Upper lobe of left lung (tissue), 6 donors: Measurements from ENCODE around the gene CTU2. TPM values are rescaled to one million over a fixed set of nuclear protein-coding genes. Genes with fewer than 3 reads are reported as not detected.

Experiments
- ATAC-seq, 2 donors: fragments of 200-7000 bp; cut with Tn5 transposase; one replicate each; pipeline ENCODE4 v1.9.1; 2022; ENCODE audit warnings: mild to moderate bottlenecking in 2 of 2, moderate library complexity in 2 of 2; ENCODE audit not compliant: low FRiP score in 2 of 2
- DNase-seq, 2 donors: peaks; one replicate each; pipeline ENCODE4 v3.0.0-alpha.2; 2019 to 2020
- H3K27ac ChIP-seq, 4 donors: fragments of 200-600 bp; sonication (generic); one replicate each; pipeline ENCODE4 v1.5.1; 2016 to 2019
- H3K27me3 ChIP-seq, 4 donors: fragments of 200-600 bp; sonication (generic); one replicate each; pipeline ENCODE4 v1.5.1; 2017 to 2019
- H3K36me3 ChIP-seq, 4 donors: fragments of 200-600 bp; sonication (generic); one replicate each; pipeline ENCODE4 v1.5.1; 2016 to 2019
- H3K4me1 ChIP-seq, 4 donors: fragments of 200-600 bp; sonication (generic); one replicate each; pipeline ENCODE4 v1.5.1; 2018 to 2019
- H3K4me3 ChIP-seq, 4 donors: fragments of 200-600 bp; sonication (generic); one replicate each; pipeline ENCODE4 v1.5.1; 2017 to 2019; ENCODE audit warnings: mild to moderate bottlenecking in 2 of 4, moderate library complexity in 1 of 4
- H3K9me3 ChIP-seq, 4 donors: fragments of 200-600 bp; sonication (generic); one replicate each; pipeline ENCODE4 v1.5.1; 2018 to 2019
- EP300 ChIP-seq, 4 donors: sonication (generic); formaldehyde crosslinking; IDR thresholded peaks; one replicate each; pipeline ENCODE4 v1.5.1; 2017; ENCODE audit warnings: antibody characterized with exemption in 4 of 4, control low read depth in 2 of 4
- POLR2A ChIP-seq, 4 donors: fragments of 450-650 bp; IDR thresholded peaks; one replicate each; pipeline ENCODE4 v1.5.1; 2016 to 2017; ENCODE audit warnings: antibody characterized with exemption in 4 of 4, mild to moderate bottlenecking in 2 of 4
- POLR2AphosphoS5 ChIP-seq, 2 donors: sonication (generic); formaldehyde crosslinking; IDR thresholded peaks; one replicate each; pipeline ENCODE4 v1.5.1; 2017; ENCODE audit warnings: antibody characterized with exemption in 2 of 2
- WGBS, 2 donors: methylation state at CpG; one replicate each; pipeline ENCODE4 v1.1.5; 2017 to 2018; 5-methylcytosine and 5-hydroxymethylcytosine counted together
- total RNA-seq, 6 donors: library from RNA; depleted of rRNA in 4 of 6; stranded (reverse); fragments of >200 nt in 4 of 6; gene quantifications; one replicate each; pipeline versions ENCODE4 v1.1.0 to v1.2.1, GENCODE V29; 2016 to 2021
- TF ChIP-seq, protein P1 (sequence below), 6 experiments: fragments of 450-650 bp in 4 of 6; fragments of 200-600 bp in 2 of 6; sonication (generic) in 2 of 6; IDR thresholded peaks; one replicate each; pipeline ENCODE4 v1.5.1; 2016 to 2019; ENCODE audit warnings: antibody characterized with exemption in 6 of 6
- donor health status: DM: no; HTN: no; CAD: no; lungs with moderate emphysema.
- donor health status: DM: no; HTN: yes; CAD: no; lungs with severe emphysema.

The CTU2 gene
- total RNA-seq, 6 donors from 2014 or later, result 9.4 to 31.4 (median 20.6) TPM

DNA sequence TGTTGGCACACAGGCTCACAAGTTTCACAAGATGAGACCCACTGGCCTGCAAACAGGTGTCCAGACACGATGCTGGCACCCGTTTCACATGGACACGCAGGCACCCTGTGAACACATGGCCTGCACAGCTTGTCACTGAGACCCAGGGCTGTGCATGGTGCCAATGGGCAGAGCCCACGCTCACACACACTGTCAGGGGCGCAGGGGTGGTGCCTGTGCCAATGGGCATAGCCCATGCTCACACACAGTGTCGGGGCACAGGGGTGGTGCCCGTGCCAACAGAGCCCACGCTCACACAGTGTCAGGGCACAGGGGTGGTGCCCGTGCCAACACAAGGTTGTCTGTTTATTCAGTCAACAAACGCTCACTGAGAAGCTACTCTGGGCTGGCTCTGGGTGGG is 29.3 kb downstream of the CTU2 start:
- no peak overlapping the region for H3K4me3 ChIP-seq
- no peak overlapping the region for H3K27ac ChIP-seq
- H3K27me3 ChIP-seq, result no peaks in the 10 kb centered on the region
- no peaks in the 10 kb centered on the region for H3K9me3 ChIP-seq
- no peak for ATAC-seq
- DNase-seq, result peak in 1 of 2 donors; percentile 54
- peaks cover 9 to 97% (median 75%) of the 10 kb centered on the region in 4 donors for H3K36me3 ChIP-seq
- peaks cover 0 to 8% (median 4%) of the 10 kb centered on the region in 4 donors for H3K4me1 ChIP-seq
- TF ChIP-seq, protein P1, sequence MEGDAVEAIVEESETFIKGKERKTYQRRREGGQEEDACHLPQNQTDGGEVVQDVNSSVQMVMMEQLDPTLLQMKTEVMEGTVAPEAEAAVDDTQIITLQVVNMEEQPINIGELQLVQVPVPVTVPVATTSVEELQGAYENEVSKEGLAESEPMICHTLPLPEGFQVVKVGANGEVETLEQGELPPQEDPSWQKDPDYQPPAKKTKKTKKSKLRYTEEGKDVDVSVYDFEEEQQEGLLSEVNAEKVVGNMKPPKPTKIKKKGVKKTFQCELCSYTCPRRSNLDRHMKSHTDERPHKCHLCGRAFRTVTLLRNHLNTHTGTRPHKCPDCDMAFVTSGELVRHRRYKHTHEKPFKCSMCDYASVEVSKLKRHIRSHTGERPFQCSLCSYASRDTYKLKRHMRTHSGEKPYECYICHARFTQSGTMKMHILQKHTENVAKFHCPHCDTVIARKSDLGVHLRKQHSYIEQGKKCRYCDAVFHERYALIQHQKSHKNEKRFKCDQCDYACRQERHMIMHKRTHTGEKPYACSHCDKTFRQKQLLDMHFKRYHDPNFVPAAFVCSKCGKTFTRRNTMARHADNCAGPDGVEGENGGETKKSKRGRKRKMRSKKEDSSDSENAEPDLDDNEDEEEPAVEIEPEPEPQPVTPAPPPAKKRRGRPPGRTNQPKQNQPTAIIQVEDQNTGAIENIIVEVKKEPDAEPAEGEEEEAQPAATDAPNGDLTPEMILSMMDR (IDR thresholded peaks at IDR 0.05), result no peak
- WGBS, 2 donors, result 89 to 93% methylated on average over 5 to 10 of the region's 10 CpGs

DNA sequence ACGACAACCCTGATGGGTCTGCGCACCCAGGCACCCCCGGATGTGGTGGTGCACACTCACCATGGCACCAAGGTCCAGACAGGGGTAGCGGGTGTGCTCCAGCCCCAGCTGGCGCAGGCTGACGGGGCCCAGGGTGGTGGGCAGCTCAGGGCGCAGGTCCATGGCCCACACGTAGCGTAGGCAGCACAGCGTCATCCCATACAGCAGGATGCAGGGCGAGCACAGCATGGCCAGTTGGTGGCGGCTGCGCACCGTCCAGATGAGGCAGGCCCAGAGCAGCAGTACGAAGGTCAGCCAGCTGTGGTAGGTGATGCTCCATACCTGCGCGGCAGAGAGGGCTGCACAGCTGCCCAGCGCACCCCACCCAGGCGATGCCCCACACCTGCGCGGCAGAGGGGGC is 29.8 kb downstream of the CTU2 start:
- DNase-seq (peak in 1 of 2 donors; percentile 74), ATAC-seq (no peak)
- 95 to 97% methylated on average over 4 to 21 of the region's 21 CpGs for WGBS, 2 donors
- Histone ChIP-seq H3K9me3 (no peaks in the 10 kb centered on the region), H3K4me3 (no peak overlapping the region), H3K27ac (no peak overlapping the region), H3K4me1 (peaks cover 0 to 8% (median 4%) of the 10 kb centered on the region in 4 donors), H3K27me3 (no peaks in the 10 kb centered on the region), H3K36me3 (peaks cover 5 to 97% (median 75%) of the 10 kb centered on the region in 4 donors)
- TF ChIP-seq POLR2AphosphoS5 (IDR thresholded peaks at IDR 0.05), result no peak
- no peak for TF ChIP-seq EP300 (IDR thresholded peaks at IDR 0.05)
- TF ChIP-seq POLR2A (IDR thresholded peaks at IDR 0.05), result no peak
- TF ChIP-seq, protein P1 (IDR thresholded peaks at IDR 0.05), result no peak

DNA sequence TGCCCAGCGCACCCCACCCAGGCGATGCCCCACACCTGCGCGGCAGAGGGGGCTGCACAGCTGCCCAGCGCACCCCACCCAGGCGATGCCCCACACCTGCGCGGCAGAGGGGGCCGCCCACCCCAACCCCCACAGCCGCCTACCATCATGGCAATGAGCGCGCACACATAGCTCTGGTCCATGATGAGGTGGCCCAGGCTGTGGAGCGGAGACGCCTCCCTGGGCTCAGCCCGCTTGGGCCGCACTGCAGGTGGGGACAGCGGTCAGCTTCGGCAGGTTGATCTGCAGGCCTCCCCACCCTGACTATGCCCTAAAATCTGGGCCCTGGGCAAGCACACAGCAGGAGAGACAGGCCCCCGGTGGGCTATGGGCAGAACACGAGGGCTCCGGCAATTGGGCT is 30.2 kb downstream of the CTU2 start:
- H3K4me1 ChIP-seq, result peaks cover 0 to 8% (median 4%) of the 10 kb centered on the region in 4 donors
- TF ChIP-seq POLR2AphosphoS5 (IDR thresholded peaks at IDR 0.05), result no peak
- 92% methylated on average over 20 of the region's 21 CpGs; no CpG with 5 or more reads in 1 of the 2 donors for WGBS, 2 donors
- no peak for ATAC-seq
- H3K9me3 ChIP-seq, result no peaks in the 10 kb centered on the region
- H3K36me3 ChIP-seq, result peaks cover under 1 to 97% (median 74%) of the 10 kb centered on the region in 4 donors
- no peaks in the 10 kb centered on the region for H3K27me3 ChIP-seq
- H3K27ac ChIP-seq, result no peak overlapping the region
- DNase-seq, result peak in 1 of 2 donors; percentile 72
- H3K4me3 ChIP-seq, result no peak overlapping the region

DNA sequence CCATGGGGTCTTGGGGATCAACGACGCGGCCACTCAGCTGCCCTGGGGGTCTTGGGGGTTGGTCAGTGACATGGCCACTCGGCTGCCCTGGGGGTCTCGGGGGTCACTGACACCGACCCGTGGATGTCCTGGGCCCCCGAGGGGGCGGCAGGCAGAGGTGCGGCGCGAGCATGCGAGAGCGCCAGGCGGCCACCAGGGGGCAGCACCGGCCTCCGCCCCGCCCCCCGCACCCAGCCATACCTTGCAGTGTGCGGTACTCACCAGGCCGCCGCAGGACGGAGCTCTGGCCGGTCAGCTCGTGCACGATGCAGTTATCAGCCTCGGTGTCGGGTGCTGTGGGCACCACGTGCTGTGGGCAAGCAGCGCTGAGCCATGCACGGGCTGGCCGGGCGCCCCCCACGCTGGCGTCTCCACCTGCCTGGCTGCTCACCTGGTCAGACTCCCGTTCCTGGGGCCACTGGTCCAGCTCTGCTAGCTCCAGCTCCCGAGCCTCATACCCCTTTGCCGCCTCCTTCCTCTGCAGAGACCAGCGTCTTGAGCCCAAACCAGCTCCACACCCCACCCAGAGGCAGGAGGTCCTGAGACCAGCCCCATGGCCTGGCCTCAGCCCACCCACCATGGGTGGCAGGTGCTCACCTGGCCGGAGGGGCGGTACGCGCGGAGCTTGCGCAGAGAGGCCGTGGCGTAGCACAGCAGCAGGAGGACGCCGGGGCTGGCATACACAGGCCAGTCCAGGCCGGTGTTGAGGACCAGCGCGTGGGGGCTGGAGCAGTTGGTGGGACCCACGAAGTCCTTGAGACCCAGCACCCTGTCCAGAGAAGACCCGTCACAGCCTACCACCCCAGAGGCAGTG is 31.2 kb downstream of the CTU2 start:
- Histone ChIP-seq H3K27me3 (no peaks in the 10 kb centered on the region), H3K9me3 (no peaks in the 10 kb centered on the region), H3K4me3 (no peak overlapping the region), H3K36me3 (peaks cover 0 to 97% (median 71%) of the 10 kb centered on the region in 4 donors), H3K4me1 (peaks cover 0 to 8% (median 4%) of the 10 kb centered on the region in 4 donors), H3K27ac (peak overlapping the region in 1 of 4 donors; percentile 17)
- WGBS, 2 donors, result 73 to 93% methylated on average over 18 to 19 of the region's 54 CpGs
- TF ChIP-seq POLR2A (IDR thresholded peaks at IDR 0.05) (no peak), EP300 (IDR thresholded peaks at IDR 0.05) (peak in 1 of 4 donors; percentile 31)
- TF ChIP-seq, protein P1 (IDR thresholded peaks at IDR 0.05), result peak; percentile 98 to 100 (median 99)
- DNase-seq (peak; percentile 88 to 96), ATAC-seq (peak; percentile 84)

DNA sequence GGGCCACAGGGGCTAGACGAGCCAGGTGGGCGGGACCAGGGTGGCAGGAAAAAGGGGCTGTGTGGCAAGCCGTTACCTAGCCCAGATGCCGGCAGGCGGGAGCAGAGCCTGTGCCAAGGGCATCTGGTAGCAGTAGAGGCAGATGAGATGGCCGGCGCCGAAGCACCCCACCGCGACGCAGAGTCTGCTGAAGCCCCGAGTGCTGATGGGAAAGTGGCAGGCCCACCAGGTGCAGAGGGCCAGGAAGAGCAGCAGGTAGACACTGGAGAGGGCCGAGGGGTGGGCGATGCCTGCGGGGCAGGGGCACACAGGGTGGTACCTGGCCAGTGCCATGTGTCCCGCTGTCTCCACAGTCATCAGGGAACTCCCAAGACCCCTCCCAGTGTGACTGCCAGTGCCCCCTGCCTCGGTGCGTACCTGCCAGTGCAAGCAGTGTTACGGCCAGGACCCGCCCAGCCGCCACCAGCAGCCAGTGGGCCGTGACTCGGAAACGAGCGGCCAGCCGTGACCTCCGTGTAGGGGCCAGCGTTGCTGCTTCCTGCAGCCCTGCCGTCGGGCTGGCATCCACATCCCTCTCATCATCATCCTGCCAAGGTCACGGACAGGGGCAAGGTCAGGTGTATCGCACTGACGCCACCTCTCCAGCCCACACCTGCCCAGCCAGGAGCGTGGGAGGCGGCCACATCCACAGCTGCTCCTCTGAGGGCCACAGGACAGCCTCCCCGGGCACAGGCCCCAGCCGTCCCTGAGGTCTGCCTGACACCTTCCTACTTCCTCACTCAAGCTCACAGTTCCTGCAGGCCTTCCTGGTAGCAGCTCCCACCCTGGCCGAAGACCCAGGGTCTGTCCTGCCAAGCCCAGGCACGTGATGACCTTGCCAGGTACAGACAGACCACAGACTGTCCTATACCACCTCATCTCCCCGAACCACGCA is 32.1 kb downstream of the CTU2 start:
- peak in 1 of 2 donors; percentile 84 for DNase-seq
- no peak for ATAC-seq

More for the DNA sequence above, 32.1 kb downstream of the CTU2 start:
- H3K4me3 ChIP-seq, result no peak overlapping the region
- TF ChIP-seq, protein P1 (IDR thresholded peaks at IDR 0.05), result no peak
- TF ChIP-seq POLR2A (IDR thresholded peaks at IDR 0.05) (no peak), POLR2AphosphoS5 (IDR thresholded peaks at IDR 0.05) (no peak), EP300 (IDR thresholded peaks at IDR 0.05) (no peak)
- H3K27me3 ChIP-seq, result no peaks in the 10 kb centered on the region
- peaks cover 0 to 10% (median 4%) of the 10 kb centered on the region in 4 donors for H3K4me1 ChIP-seq
- no peak overlapping the region for H3K27ac ChIP-seq
- H3K36me3 ChIP-seq, result peaks cover 0 to 94% (median 63%) of the 10 kb centered on the region in 4 donors
- 83 to 91% methylated on average over 17 to 40 of the region's 41 CpGs for WGBS, 2 donors
- no peaks in the 10 kb centered on the region for H3K9me3 ChIP-seq
